Astrocyte of the spinal cord (primary cell): ENCODE data around the gene AGBL3.

Experiments
- DNase-seq: peaks from one replicate; pipeline ENCODE4 v3.0.0; 2011; ENCODE audit warnings: low read depth, low spot score
- H3K4me3 ChIP-seq: 2 replicates; pipeline ENCODE4 v1.5.1; 2011; ENCODE audit warnings: low read depth, mild to moderate bottlenecking, low read length, moderate library complexity
- in situ Hi-C: cut with HindIII; loops from 2 replicates; pipeline ENCODE4 v1.10.0; 2017; ENCODE audit warnings: low sequenced_read_pairs
- TF ChIP-seq, protein P1 (sequence below): IDR thresholded peaks from 2 replicates; pipeline ENCODE4 v1.5.1; 2012; ENCODE audit warnings: low read depth, mild to moderate bottlenecking, low read length, inconsistent platforms

Gene AGBL3

DNA sequence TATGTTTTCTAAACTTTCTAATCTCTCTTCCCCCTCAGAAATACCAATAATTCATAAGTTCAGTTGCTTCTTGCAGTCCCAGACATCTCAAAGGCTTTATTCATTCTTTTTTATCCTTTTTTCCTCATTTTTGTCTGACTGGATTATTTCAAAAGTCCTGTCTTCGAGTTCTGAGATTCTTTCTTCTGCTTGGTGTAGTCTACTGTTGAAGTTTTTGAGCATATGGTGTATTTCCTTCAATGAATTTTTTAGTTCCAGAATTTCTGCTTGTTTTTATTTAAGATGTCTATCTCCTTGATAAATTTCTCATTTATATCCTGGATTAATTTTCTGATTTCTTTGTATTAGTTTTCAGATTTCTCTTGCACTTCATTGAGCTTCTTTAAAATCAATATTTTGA lies 170.0 kb downstream of the AGBL3 start:
- no peak overlapping the region for H3K4me3 ChIP-seq
- TF ChIP-seq, protein P1, sequence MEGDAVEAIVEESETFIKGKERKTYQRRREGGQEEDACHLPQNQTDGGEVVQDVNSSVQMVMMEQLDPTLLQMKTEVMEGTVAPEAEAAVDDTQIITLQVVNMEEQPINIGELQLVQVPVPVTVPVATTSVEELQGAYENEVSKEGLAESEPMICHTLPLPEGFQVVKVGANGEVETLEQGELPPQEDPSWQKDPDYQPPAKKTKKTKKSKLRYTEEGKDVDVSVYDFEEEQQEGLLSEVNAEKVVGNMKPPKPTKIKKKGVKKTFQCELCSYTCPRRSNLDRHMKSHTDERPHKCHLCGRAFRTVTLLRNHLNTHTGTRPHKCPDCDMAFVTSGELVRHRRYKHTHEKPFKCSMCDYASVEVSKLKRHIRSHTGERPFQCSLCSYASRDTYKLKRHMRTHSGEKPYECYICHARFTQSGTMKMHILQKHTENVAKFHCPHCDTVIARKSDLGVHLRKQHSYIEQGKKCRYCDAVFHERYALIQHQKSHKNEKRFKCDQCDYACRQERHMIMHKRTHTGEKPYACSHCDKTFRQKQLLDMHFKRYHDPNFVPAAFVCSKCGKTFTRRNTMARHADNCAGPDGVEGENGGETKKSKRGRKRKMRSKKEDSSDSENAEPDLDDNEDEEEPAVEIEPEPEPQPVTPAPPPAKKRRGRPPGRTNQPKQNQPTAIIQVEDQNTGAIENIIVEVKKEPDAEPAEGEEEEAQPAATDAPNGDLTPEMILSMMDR: no peak
- DNase-seq: no peak
- in situ Hi-C loops: no loop called here

DNA sequence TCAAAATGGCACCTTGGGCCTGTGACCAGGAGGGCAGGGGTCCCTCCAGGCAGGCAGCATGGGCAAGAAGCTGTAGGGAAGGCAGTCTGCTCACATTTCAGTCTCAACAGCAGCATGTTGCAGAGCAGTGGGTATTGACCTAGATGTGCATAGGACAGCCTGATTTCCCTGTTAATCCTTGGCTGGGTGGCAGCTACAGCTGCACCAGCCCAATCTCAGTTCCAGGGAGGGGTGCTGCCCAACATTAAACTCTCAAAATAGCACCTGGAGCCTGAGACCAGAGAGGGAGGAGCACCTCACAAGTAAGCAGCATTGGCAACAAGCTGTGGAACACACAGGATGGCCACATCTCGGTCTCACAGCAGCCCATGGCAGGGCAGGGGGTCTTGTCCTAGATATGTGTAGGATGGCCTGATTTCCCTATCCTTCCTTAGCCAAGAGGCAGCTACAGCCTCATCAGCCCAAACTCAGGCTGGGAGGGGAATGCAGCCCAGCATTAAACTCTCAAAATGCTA lies 171.9 kb downstream of the AGBL3 start:
- H3K4me3 ChIP-seq: no peak overlapping the region
- in situ Hi-C loops: no loop called here
- no peak for DNase-seq
- TF ChIP-seq, protein P1: no peak

DNA sequence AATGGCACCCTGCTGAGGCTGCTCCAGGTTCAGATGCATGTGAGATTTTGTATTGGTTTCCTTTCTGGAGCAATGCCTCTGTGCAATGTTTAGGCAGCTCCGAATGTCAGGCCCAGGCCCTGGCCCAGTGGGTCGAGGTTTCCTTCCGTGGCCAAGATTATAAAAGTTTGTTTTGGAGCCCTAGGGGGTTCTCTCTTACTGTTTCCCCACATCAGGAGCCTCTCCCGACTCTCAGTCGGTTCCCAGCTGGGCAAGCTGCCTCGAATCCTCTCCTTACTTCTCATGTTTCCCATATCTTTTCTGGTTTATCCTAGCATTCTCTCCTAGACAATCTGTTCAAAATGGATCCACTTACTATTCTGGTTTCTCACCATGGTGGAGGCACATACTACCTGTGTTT lies 172.6 kb downstream of the AGBL3 start:
- H3K4me3 ChIP-seq: no peak overlapping the region
- in situ Hi-C loops: no loop called here
- TF ChIP-seq, protein P1: no peak
- DNase-seq: no peak

DNA sequence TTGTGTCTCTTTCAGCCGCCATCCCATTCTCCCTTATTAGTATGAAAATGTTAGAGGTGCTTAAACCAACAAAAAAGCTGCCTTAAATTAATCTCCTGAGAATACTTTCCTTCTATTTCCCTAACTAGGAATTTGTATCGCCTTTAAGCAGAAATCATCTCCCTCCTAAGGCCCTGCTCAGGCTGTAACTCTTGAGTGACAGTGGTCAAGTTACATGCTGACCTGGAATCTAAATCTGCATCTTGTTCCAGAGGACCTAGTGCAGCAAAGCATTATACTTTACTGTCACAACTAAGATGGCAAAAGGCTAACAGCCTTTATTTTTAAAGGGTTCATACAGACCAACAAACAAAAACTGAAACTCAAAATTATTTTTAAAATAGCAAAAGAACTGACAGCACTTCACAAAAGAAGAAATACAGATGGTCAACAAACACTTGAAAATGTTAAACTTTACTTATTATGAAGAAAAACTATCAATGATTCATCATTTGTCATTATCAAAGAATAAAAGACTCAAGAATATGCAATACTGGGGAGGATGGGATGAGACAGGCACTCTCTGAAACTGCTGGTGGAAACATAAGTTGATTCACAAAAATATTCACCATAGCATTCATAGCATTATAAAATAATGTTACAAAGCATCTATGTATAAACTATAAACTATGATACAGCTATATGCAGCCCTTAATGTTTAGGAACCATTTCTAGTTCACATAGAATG lies 173.2 kb downstream of the AGBL3 start:
- TF ChIP-seq, protein P1: no peak
- in situ Hi-C loops: no loop called here
- DNase-seq: no peak

DNA sequence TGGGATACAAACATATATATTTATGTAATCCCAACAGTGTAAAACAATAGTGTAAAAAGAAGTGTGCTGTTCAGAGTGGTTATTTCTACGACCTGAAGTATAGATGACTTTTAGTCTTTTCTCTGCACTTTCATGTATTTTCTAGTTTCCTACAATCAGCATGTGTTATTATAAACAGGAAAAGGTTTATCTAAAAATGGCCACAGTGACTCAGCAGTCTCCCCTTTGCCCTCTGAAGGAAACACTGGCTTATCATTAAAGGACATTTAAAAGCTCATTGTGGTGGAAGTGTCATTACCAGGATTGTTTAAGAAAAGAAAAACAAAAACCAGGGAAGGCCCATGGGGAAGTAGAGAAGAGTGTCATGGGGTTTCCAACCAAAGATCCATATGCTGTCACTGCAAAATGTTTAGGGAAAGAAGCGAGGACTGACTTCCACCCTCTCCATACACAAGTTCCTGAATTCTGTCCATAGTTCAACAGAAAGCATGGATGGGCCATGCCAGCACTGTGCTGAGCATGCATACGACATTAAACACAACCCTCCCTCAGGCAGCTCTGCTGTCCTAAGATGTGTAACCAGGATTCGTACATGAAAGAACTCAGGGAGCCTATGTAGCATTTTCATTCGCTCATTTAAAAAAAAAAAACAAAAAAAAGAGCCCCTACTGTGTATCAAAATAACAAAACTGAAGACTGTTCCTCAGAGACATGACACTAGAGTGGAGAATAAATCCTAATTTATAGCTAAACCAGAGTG lies 174.0 kb downstream of the AGBL3 start:
- H3K4me3 ChIP-seq: no peak overlapping the region
- DNase-seq: peak; percentile 45
- in situ Hi-C loops: no loop called here
- TF ChIP-seq, protein P1: no peak

More for the DNA sequence above, 173.2 kb downstream of the AGBL3 start:
- H3K4me3 ChIP-seq: no peak overlapping the region

DNA sequence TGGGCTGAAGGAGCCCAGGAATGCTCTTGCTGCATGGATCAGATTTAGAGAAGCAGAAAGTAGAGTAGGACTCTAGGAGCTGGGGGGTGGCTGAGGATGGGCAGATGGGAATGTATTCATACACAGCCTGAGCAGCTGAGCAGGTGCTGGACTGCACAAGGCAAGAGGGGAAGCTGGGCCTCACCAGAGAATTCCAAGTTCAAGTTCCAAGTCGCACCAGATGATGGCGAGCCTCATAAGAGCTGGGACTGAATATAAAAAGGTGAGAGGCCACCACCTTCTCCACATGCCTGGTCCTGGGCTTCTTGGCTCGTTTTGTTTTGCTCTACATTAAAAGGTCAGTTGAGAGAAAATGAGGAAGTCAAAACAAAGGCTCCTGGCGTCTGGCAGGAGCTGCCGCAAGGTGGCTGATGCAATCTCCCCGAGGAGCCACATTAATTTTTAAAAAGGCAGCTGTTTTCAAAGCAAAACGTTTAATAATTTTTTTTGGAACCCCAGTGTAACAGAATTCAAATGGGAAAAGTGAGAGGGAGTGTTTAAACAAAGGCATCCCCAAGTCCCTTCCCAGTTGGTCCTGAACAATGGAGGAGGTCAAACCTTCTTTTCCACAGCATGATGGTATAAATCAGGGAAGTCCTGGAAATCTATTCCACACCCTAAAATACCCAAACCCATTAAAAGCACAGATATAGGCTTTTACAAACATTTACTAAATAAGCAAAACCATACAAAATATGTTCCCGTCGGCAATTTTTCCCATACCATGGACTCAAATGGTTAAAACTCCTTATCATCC lies 174.7 kb downstream of the AGBL3 start:
- in situ Hi-C loops: no loop called here
- TF ChIP-seq, protein P1: no peak
- peak; percentile 40 for DNase-seq
- no peak overlapping the region for H3K4me3 ChIP-seq
